Measurements from ENCODE around the gene CDK14.

- no peak for TF ChIP-seq POLR2AphosphoS5 (IDR thresholded peaks at IDR 0.05; ENCODE audit: low read depth, low read length)
- no peak for TF ChIP-seq REST (IDR thresholded peaks at IDR 0.05; ENCODE audit: insufficient read depth in 1 of 2, low read depth in 2 of 2, low read length in 2 of 2)
- TF ChIP-seq FOXP2 (optimal IDR thresholded peaks at IDR 0.05; ENCODE audit: borderline replicate concordance, extremely low read depth, extremely low read length, insufficient read depth) = no peak
Measured at GRCh38 chr7:90889644-90890043, 293.5 kb downstream of the CDK14 start.

Measured in PFSK-1 (cell line).